HepG2 (cell line): ENCODE data around the gene STK38L. TPM values are rescaled to one million over a fixed set of nuclear protein-coding genes. Genes with fewer than 3 reads are reported as not detected.

Experiments
- CAMTA2 ChIP-seq: sonication (generic); formaldehyde crosslinking; IDR thresholded peaks from 2 replicates; pipeline ENCODE4 v1.4.0; 2020; ENCODE audit warnings: mild to moderate bottlenecking, missing genetic modification reagents, borderline replicate concordance
- CERS6 ChIP-seq: sonication (generic); formaldehyde crosslinking; IDR thresholded peaks from 2 replicates; pipeline ENCODE4 v1.5.0; 2020; ENCODE audit warnings: missing genetic modification reagents
- HOXA7 ChIP-seq: sonication (generic); formaldehyde crosslinking; IDR thresholded peaks from 2 replicates; pipeline ENCODE4 v1.8.1; 2022; ENCODE audit warnings: mild to moderate bottlenecking, missing genetic modification reagents, moderate library complexity
- MAFF ChIP-seq: IDR thresholded peaks from 2 replicates; pipeline ENCODE4 v1.6.1; 2011; ENCODE audit warnings: low read depth, low read length, improper control_type of control experiment
- MIER2 ChIP-seq: IDR thresholded peaks from 2 replicates; pipeline ENCODE4 v1.6.1; 2016; ENCODE audit warnings: missing biosample characterization, missing genetic modification reagents
- NFE2 ChIP-seq: sonication (generic); formaldehyde crosslinking; IDR thresholded peaks from 2 replicates; pipeline ENCODE4 v1.4.0; 2020; ENCODE audit warnings: missing genetic modification reagents
- PAF1 ChIP-seq: IDR thresholded peaks from 2 replicates; pipeline ENCODE4 v1.6.1; 2016; ENCODE audit warnings: missing genetic modification reagents, missing compliant biosample characterization
- RCOR2 ChIP-seq: IDR thresholded peaks from 2 replicates; pipeline ENCODE4 v1.6.1; 2016; ENCODE audit warnings: missing biosample characterization, missing genetic modification reagents
- RXRB ChIP-seq: IDR thresholded peaks from 2 replicates; pipeline ENCODE4 v1.6.1; 2016; ENCODE audit warnings: borderline replicate concordance, missing genetic modification reagents, missing compliant biosample characterization
- TBL1XR1 ChIP-seq: fragments of 150-350 bp; IDR thresholded peaks from 2 replicates; pipeline ENCODE4 v1.6.1; 2014; ENCODE audit warnings: borderline replicate concordance, low read length; ENCODE audit not compliant: partially characterized antibody
- THAP11 ChIP-seq: IDR thresholded peaks from 2 replicates; pipeline ENCODE4 v1.6.1; 2016; ENCODE audit warnings: missing biosample characterization, missing genetic modification reagents
- ZBTB46 ChIP-seq: sonication (generic); formaldehyde crosslinking; IDR thresholded peaks from 2 replicates; pipeline ENCODE4 v1.4.0; 2020; ENCODE audit warnings: mild to moderate bottlenecking, missing genetic modification reagents, borderline replicate concordance
- ZNF574 ChIP-seq: sonication (generic); formaldehyde crosslinking; IDR thresholded peaks from 2 replicates; pipeline ENCODE4 v1.4.0; 2020; ENCODE audit warnings: missing genetic modification reagents
- ZNF629 ChIP-seq: sonication (generic); formaldehyde crosslinking; conservative IDR thresholded peaks from 2 replicates; pipeline ENCODE4 v1.5.0; 2020; ENCODE audit warnings: missing genetic modification reagents
- ZNF670 ChIP-seq: sonication (generic); formaldehyde crosslinking; IDR thresholded peaks from 2 replicates; pipeline ENCODE4 v1.8.0; 2022; ENCODE audit warnings: mild to moderate bottlenecking, missing genetic modification reagents, borderline replicate concordance
- ZNF691 ChIP-seq: sonication (generic); formaldehyde crosslinking; IDR thresholded peaks from 2 replicates; pipeline ENCODE4 v1.4.0; 2020; ENCODE audit warnings: missing genetic modification reagents, low read depth, mild to moderate bottlenecking, borderline replicate concordance
- ZNF883 ChIP-seq: sonication (generic); formaldehyde crosslinking; IDR thresholded peaks from 2 replicates; pipeline ENCODE4 v1.5.1; 2020; ENCODE audit warnings: mild to moderate bottlenecking, missing genetic modification reagents; ENCODE audit errors: not compliant biosample characterization
- ZSCAN29 ChIP-seq: sonication (generic); formaldehyde crosslinking; conservative IDR thresholded peaks from 2 replicates; pipeline ENCODE4 v1.4.0; 2020; ENCODE audit warnings: mild to moderate bottlenecking, missing genetic modification reagents
- polyA plus RNA-seq, 8 experiments: library from polyadenylated mRNA; depleted of rRNA in 3 of 8; stranded (reverse) in 7 of 8; unstranded in 1 of 8; fragments of >200 nt; fragmentation: Illumina TruSeq in 4 of 8; extraction: Trizol in 4 of 8; gene quantifications; 2 replicates each; pipeline versions ENCODE4 v1.2.1 to v1.2.3, GENCODE V29; 2011 to 2016; ENCODE audit warnings: low read depth in 4 of 8, missing spikeins in 1 of 8, mixed read lengths in 1 of 8; ENCODE audit not compliant: insufficient read depth in 1 of 8
- total RNA-seq, 5 experiments: library from RNA; depleted of rRNA; stranded (reverse); fragments of >200 nt; fragmentation: Illumina TruSeq; extraction: Trizol; gene quantifications; 2 replicates each; pipeline ENCODE4 v1.2.3, GENCODE V29; 2016; ENCODE audit warnings: low read depth in 1 of 5
- TF ChIP-seq, protein P1 (sequence below): sonication (generic); formaldehyde crosslinking; IDR thresholded peaks from 2 replicates; pipeline ENCODE4 v1.4.0; 2020; ENCODE audit warnings: missing genetic modification reagents
- TF ChIP-seq, protein P2 (sequence below): IDR thresholded peaks from 2 replicates; pipeline ENCODE4 v1.6.1; 2016; ENCODE audit warnings: mild to moderate bottlenecking

Gene STK38L
- total and polyA plus RNA-seq, 2 of the 13 experiments (the other 11 are each of a cell fraction or from before 2014, with no cell fraction given), result 6.1 to 26.4 TPM

DNA sequence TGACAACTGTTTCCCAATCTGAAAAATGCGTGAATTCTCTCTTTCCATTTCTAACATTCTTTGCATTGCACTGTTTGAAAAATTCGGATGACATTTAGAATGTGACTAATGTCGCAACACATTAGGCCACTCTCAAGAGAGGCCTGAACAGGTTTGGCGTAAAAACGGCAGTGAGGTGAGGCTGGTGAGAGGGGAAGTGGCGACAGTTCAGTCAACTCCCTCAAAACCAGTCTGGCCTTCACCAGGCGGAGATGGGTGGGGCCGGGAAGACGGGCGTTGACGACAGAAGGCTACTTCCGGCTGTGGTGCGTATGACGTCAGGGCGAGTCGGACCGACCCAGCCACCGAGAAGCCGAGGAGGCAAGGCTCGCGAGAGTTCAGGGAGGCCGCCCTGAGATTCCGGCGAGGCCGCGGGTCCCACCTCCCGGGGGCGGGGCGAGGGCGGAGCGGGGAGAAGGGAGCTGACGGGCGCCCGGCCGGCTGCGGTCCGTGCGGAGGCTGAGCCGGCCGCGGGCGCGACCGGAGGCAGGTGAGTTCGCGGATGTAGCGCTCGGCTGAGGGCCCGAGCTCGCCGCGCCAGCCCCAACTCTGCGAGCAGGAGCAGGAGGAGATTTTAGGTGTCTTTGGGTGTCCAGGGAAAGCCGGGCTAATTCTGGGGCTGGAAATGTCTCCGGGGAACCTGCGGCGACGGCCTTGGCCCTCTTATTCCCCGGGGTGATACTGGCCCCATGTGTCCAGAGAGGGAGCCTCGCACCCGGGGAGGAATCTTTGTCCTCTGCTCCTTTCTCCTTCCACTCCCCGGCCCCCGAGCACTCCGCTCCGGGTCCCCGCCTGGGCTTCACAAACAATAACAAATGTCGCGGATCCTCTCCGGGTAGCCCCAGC is at the start of gene STK38L (continued):
- TF ChIP-seq RXRB (CRISPR knock-in tag), result 0 out of 2 replicates have a peak, but pooled peaks have one; percentile 21
- TF ChIP-seq ZNF883 (CRISPR knock-in tag), result peak; percentile 28
- TF ChIP-seq ZNF629 (CRISPR knock-in tag), result no peak
- no peak for TF ChIP-seq ZSCAN29
- TF ChIP-seq ZBTB46 (CRISPR knock-in tag), result no peak
- peak; percentile 91 for TF ChIP-seq THAP11
- no peak for TF ChIP-seq HOXA7 (CRISPR knock-in tag)
- no peak for TF ChIP-seq MAFF
- no peak for TF ChIP-seq NFE2 (CRISPR knock-in tag)
- peak; percentile 62; the same call in 1 of the 2 replicates for TF ChIP-seq CERS6 (CRISPR knock-in tag)
- TF ChIP-seq ZNF691 (CRISPR knock-in tag), result no peak; the same call in 1 of the 2 replicates
- peak; percentile 86 for TF ChIP-seq ZNF574 (CRISPR knock-in tag)
- TF ChIP-seq, protein P1, sequence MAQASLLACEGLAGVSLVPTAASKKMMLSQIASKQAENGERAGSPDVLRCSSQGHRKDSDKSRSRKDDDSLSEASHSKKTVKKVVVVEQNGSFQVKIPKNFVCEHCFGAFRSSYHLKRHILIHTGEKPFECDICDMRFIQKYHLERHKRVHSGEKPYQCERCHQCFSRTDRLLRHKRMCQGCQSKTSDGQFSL (CRISPR knock-in tag), result no peak
- TF ChIP-seq, protein P2, sequence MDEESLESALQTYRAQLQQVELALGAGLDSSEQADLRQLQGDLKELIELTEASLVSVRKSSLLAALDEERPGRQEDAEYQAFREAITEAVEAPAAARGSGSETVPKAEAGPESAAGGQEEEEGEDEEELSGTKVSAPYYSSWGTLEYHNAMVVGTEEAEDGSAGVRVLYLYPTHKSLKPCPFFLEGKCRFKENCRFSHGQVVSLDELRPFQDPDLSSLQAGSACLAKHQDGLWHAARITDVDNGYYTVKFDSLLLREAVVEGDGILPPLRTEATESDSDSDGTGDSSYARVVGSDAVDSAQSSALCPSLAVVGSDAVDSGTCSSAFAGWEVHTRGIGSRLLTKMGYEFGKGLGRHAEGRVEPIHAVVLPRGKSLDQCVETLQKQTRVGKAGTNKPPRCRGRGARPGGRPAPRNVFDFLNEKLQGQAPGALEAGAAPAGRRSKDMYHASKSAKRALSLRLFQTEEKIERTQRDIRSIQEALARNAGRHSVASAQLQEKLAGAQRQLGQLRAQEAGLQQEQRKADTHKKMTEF (CRISPR knock-in tag), result peak; percentile 71; the same call in 1 of the 2 replicates
- 0 out of 2 replicates have a peak, but pooled peaks have one; percentile 45 for TF ChIP-seq CAMTA2 (CRISPR knock-in tag)
- no peak for TF ChIP-seq TBL1XR1
- no peak for TF ChIP-seq PAF1 (CRISPR knock-in tag)
- TF ChIP-seq MIER2 (CRISPR knock-in tag), result peak; percentile 44; the same call in 1 of the 2 replicates
- TF ChIP-seq ZNF670, result no peak
- peak; percentile 85; the same call in 1 of the 2 replicates for TF ChIP-seq RCOR2
